ENCODE measurements around the gene NLGN4Y.
"Not testable (repeated sequence)": the region's sequence is repeated elsewhere in the genome, so short reads cannot be mapped to it uniquely, and the experiment has no call there.

NLGN4Y gene

GRCh38 chrY:14834103-14835060, 310.1 kb downstream of the NLGN4Y start:
- DNase-seq, result peak; percentile 79

GRCh38 chrY:14837466-14837865, 313.1 kb downstream of the NLGN4Y start:
- no peak for DNase-seq

- DNase-seq, result peak; percentile 39
Measured at GRCh38 chrY:14850734-14851133, 326.4 kb downstream of the NLGN4Y start.

- DNase-seq, result no peak
Measured at GRCh38 chrY:14860448-14860847, 336.1 kb downstream of the NLGN4Y start.

- DNase-seq, result not testable (repeated sequence)
Measured at GRCh38 chrY:14861033-14861432, 336.7 kb downstream of the NLGN4Y start.

- no peak for DNase-seq
Measured at GRCh38 chrY:14871971-14872370, 347.6 kb downstream of the NLGN4Y start.
